ENCODE measurements around the gene HMOX2.

DNA sequence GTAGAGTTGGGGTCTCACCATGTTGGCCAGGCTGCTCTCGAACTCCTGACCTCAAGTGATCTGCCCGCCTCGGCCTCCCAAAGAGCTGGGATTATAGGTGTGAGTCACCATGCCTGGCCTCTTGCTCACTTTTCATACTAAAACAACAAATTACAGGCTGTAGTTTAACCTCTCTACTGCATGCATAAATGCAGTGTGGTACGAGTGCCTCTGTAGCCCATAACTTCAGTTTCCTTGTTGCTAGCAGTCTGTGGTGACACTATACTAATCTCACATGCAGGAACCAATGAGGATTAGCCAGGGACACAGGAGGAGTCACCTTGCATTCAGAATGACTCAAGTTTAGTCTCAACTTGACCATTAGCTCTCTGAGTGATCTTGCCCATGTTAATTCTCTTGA is 20.1 kb downstream of the HMOX2 start:
- TF ChIP-seq ZNF446 (CRISPR knock-in tag; IDR thresholded peaks at IDR 0.05) (no peak), CEBPG (CRISPR knock-in tag; IDR thresholded peaks at IDR 0.05) (no peak), ZNF354B (CRISPR knock-in tag; IDR thresholded peaks at IDR 0.05) (no peak), ZNF501 (CRISPR knock-in tag; IDR thresholded peaks at IDR 0.05) (no peak)
- TF ChIP-seq, protein P1, sequence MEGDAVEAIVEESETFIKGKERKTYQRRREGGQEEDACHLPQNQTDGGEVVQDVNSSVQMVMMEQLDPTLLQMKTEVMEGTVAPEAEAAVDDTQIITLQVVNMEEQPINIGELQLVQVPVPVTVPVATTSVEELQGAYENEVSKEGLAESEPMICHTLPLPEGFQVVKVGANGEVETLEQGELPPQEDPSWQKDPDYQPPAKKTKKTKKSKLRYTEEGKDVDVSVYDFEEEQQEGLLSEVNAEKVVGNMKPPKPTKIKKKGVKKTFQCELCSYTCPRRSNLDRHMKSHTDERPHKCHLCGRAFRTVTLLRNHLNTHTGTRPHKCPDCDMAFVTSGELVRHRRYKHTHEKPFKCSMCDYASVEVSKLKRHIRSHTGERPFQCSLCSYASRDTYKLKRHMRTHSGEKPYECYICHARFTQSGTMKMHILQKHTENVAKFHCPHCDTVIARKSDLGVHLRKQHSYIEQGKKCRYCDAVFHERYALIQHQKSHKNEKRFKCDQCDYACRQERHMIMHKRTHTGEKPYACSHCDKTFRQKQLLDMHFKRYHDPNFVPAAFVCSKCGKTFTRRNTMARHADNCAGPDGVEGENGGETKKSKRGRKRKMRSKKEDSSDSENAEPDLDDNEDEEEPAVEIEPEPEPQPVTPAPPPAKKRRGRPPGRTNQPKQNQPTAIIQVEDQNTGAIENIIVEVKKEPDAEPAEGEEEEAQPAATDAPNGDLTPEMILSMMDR (CRISPR knock-in tag; IDR thresholded peaks at IDR 0.05): no peak
- TF ChIP-seq, protein P2, sequence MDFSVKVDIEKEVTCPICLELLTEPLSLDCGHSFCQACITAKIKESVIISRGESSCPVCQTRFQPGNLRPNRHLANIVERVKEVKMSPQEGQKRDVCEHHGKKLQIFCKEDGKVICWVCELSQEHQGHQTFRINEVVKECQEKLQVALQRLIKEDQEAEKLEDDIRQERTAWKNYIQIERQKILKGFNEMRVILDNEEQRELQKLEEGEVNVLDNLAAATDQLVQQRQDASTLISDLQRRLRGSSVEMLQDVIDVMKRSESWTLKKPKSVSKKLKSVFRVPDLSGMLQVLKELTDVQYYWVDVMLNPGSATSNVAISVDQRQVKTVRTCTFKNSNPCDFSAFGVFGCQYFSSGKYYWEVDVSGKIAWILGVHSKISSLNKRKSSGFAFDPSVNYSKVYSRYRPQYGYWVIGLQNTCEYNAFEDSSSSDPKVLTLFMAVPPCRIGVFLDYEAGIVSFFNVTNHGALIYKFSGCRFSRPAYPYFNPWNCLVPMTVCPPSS (IDR thresholded peaks at IDR 0.05): no peak
